H1 (cell line): ENCODE measurements around the gene ZNF397. TPM values are rescaled to one million over a fixed set of nuclear protein-coding genes. Genes with fewer than 3 reads are reported as not detected.

Experiments used
- POU5F1 ChIP-seq: IDR thresholded peaks from 2 replicates; pipeline ENCODE4 v1.6.1; 2011; ENCODE audit warnings: low read depth, mild to moderate bottlenecking, low read length, moderate library complexity
- SP1 ChIP-seq: IDR thresholded peaks from 2 replicates; pipeline ENCODE4 v1.6.1; 2011; ENCODE audit warnings: low read depth, low read length
- polyA plus RNA-seq, 7 experiments: library from polyadenylated mRNA; depleted of rRNA in 3 of 7; stranded (reverse) in 5 of 7; unstranded in 2 of 7; fragments of >200 nt in 5 of 7; fragments of 200-250 nt in 2 of 7; gene quantifications; 1 replicate in 5 of 7; 2 replicates in 1 of 7; 4 replicates in 1 of 7; pipeline versions ENCODE4 v1.2.1 to v1.2.3, GENCODE V29; 2011 to 2013; ENCODE audit warnings: missing spikeins in 2 of 7, mixed read lengths in 2 of 7
- total RNA-seq: library from RNA; stranded (reverse); fragmentation: NEBNext Ultra II Directional; extraction: Animal tissue kit (Norgen Biotek cat#: 25700); gene quantifications from 2 replicates; pipeline ENCODE4 v1.2.1, GENCODE V29; 2021

Gene ZNF397
- total and polyA plus RNA-seq, 2 of the 8 experiments (the other 6 are each of a cell fraction or from before 2014, with no cell fraction given): 9.8 to 39.5 TPM

DNA sequence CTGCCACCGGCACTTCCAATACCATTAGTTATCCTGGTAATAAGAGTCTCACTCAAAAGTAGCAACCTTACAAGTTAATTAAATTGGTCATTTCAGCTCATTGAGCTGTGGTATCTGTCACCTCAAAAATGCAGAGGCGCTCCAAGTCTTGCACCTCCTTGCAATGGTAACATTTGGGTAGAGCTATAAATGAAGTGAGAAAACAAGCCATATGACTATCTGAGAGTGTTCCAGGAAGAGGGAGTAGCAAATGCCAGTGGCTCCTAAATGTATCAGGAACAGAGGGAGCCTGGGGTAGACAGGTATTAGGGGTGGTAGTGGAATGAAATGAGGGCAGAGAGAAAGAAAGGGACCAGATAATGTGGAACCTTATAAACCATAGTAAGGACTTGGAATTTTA is 55.2 kb downstream of the ZNF397 start (continued):
- no peak for TF ChIP-seq POU5F1
- no peak for TF ChIP-seq SP1
